Measurements from ENCODE around the gene DRD2.

The DRD2 gene

DNA sequence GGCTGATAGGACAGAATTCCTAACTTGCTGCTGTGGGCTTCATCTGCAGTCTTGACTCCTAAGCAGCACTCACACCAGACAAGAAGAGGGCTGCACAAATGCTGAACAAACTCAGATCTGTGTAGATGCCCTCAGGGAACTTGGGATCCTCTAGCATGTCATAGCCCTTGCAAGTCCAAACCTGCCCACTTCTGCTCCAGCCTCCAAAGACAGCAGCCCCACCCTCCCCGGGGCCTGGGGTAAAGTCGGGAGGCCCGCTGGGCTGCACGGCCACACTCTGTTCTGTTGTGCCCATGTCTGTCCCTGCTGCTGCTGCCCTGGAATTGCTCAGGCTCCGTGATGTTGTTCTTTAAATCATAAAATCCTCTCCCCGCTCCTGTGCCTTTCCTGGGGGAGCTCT is 28.3 kb downstream of the DRD2 start:
- no peak for DNase-seq (ENCODE audit: low spot score)
- TF ChIP-seq, protein P1, sequence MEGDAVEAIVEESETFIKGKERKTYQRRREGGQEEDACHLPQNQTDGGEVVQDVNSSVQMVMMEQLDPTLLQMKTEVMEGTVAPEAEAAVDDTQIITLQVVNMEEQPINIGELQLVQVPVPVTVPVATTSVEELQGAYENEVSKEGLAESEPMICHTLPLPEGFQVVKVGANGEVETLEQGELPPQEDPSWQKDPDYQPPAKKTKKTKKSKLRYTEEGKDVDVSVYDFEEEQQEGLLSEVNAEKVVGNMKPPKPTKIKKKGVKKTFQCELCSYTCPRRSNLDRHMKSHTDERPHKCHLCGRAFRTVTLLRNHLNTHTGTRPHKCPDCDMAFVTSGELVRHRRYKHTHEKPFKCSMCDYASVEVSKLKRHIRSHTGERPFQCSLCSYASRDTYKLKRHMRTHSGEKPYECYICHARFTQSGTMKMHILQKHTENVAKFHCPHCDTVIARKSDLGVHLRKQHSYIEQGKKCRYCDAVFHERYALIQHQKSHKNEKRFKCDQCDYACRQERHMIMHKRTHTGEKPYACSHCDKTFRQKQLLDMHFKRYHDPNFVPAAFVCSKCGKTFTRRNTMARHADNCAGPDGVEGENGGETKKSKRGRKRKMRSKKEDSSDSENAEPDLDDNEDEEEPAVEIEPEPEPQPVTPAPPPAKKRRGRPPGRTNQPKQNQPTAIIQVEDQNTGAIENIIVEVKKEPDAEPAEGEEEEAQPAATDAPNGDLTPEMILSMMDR (IDR thresholded peaks at IDR 0.05): no peak
- no peak overlapping the region for H3K4me3 ChIP-seq
- H3K27ac ChIP-seq: no peak overlapping the region

DNA sequence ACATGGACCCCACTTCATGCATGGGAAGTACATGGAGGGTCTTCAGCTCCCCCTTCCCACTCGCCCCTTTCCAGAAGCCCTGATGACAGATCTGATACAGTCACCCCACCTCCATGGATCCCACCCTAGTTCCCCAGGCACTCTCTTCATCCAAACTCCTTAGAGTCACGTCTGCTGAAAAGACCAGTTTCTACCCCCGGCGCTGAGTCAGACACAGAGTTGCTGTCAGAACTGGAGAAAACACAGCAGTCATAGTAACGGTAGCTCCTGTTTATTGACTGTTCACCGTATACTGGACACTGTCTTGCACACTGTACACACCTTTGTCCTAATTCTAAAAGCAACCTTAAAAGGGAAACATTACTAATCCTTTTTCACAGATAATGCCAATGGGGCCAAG is 29.1 kb downstream of the DRD2 start:
- DNase-seq (ENCODE audit: low spot score): no peak
- no peak overlapping the region for H3K4me3 ChIP-seq
- TF ChIP-seq, protein P1 (IDR thresholded peaks at IDR 0.05): no peak
- no peak overlapping the region for H3K27ac ChIP-seq

DNA sequence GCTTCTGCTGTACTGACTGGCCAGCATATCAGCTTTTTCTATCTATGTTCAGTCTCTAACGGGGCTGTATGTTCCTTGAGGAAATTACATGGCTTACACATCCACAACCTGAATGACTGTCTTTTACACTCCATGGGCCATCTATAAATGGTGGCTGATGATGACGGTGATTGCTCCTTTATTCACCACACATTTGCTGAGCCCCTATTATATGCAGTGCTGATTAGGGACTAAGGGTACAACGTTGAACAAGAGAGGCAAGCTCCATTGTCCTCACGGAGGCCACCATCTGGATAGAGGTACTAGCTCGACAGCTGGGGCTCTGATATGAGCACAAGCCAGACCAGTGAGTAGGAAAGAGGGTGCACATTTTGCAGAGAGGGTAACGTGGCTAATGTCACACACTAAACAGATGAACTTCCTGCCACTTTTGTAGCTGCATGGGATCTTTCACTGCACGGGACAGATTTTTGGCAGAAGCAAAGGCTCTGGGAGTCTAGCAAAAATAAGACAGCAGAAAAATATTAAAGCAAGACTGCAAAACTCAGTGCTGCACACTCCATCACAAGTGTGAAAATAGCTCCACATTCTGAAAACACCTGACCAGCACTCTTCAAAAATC is 30.6 kb downstream of the DRD2 start:
- H3K27ac ChIP-seq: no peak overlapping the region
- TF ChIP-seq, protein P1 (IDR thresholded peaks at IDR 0.05): no peak
- DNase-seq (ENCODE audit: low spot score): no peak
- H3K4me3 ChIP-seq: no peak overlapping the region

DNA sequence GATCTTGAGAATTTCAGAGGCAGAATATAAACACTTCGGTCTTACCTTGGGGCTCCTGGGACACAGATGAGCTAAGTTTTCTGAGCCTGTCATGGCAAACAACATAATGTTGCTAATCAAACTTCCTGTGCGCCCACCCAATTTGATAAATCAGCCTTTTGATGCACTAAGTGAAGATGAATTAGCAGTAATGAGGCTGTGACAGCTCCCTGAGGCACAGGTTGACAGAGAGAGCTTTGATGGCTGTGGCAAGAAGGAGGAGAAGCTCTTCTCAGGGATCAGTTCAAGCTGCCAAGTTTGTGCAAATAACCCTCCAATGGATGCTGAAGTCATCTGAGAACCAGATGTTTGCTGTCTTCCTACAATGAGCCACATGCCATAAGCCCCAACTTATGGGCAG is 34.4 kb downstream of the DRD2 start:
- TF ChIP-seq, protein P1 (IDR thresholded peaks at IDR 0.05): no peak
- no peak for DNase-seq (ENCODE audit: low spot score)
- Histone ChIP-seq H3K4me3 (no peak overlapping the region), H3K27ac (no peak overlapping the region)

DNA sequence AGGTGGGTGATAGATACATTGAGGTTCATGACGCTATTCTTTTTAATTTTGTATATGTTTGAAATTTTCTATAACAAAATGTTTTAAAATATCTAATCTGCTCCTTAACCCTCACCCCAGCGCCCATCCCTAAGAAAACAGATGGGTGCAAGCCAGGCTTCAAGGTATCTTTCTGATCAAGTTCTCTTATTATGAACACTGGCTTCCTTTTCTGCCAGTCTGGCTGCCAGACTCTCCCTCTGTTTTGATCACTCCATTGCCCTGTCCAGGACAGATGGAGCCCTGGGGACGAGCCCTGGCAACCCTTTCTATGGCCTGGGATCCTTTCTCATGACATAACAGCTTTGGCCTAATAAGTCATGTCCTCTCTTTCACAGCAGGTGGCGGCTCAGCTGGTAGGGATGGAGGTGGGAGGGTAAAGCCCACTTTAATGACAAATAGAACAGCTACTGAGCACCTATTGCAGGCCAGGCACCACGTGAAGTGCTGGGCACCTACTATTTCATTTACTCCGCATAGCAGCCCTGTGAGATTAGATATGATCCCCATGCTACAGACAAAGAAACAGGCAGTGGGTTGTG is 38.4 kb downstream of the DRD2 start:
- DNase-seq (ENCODE audit: low spot score): no peak
- TF ChIP-seq, protein P1 (IDR thresholded peaks at IDR 0.05): no peak
- Histone ChIP-seq H3K4me3 (no peak overlapping the region), H3K27ac (no peak overlapping the region)

DNA sequence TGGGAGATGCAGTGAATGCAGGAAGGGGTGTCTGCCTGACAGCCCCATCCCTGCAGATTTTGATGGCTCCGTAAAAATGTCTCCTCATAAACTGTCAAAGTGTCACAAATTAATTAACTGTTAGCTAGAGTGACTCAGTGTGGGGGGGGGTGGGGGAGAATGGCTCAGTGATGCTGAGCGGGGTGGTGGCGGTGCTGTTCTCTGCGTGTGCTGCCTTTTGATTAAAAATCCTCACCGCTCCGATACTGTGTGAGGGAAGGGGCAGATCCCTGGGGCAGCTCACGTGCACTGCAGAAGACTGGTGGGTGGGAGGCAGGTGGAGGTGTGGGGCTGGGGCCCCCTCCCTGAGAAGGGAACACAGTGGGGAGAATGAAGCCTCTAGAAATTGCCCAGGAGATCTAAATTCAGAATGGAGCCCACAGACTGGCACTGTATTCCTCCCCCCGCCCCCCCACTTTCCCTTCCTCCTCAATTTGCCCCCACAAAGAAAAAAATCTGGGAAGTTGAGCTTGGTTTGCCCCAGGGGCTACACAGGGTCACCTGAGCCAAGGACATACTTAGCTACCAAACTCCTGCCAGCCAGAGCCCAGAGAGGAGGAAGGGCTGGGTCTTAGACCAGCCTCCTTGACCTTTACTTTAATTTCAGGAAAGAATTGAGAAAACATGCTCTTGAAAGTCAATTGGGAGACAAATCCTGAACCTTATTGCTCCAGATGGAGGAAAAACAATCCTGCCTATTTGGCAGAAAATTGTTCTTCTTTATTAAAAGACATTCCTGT is 39.8 kb downstream of the DRD2 start:
- no peak overlapping the region for H3K27ac ChIP-seq
- DNase-seq (ENCODE audit: low spot score): no peak
- TF ChIP-seq, protein P1 (IDR thresholded peaks at IDR 0.05): no peak

More for the DNA sequence above, 39.8 kb downstream of the DRD2 start:
- H3K4me3 ChIP-seq: no peak overlapping the region
